ENCODE results near the gene OPRD1. TPM values are rescaled to one million over a fixed set of nuclear protein-coding genes. Genes with fewer than 3 reads are reported as not detected.
"Not testable (repeated sequence)": the region's sequence is repeated elsewhere in the genome, so short reads cannot be mapped to it uniquely, and the experiment has no call there.

The OPRD1 gene
- total RNA-seq, 1 donor, result not detected

GRCh38 chr1:28871631-28872401 lies 59.8 kb downstream of the OPRD1 start:
- H3K4me3 ChIP-seq (ENCODE audit: low read depth, low read length), result no peak overlapping the region
- TF ChIP-seq CTCF (IDR thresholded peaks at IDR 0.05; ENCODE audit: insufficient read depth, low read length), result no peak

GRCh38 chr1:28875134-28875533 lies 63.2 kb downstream of the OPRD1 start:
- DNase-seq (ENCODE audit: low read depth); H3K4me3 ChIP-seq (ENCODE audit: low read depth, low read length): not testable (repeated sequence)

More at GRCh38 chr1:28871631-28872401, 59.8 kb downstream of the OPRD1 start:
- DNase-seq (ENCODE audit: low read depth), result no peak

GRCh38 chr1:28877132-28877781 lies 65.3 kb downstream of the OPRD1 start:
- TF ChIP-seq CTCF (IDR thresholded peaks at IDR 0.05; ENCODE audit: insufficient read depth, low read length), result peak; percentile 88
- no peak overlapping the region for H3K4me3 ChIP-seq (ENCODE audit: low read depth, low read length)
- peak; percentile 77 for DNase-seq (ENCODE audit: low read depth)

- TF ChIP-seq CTCF (IDR thresholded peaks at IDR 0.05; ENCODE audit: insufficient read depth, low read length), result no peak
- DNase-seq (ENCODE audit: low read depth), result no peak
- H3K4me3 ChIP-seq (ENCODE audit: low read depth, low read length), result no peak overlapping the region
Observed at GRCh38 chr1:28878796-28879195, 66.8 kb downstream of the OPRD1 start.

GRCh38 chr1:28882009-28882628 lies 70.1 kb downstream of the OPRD1 start:
- H3K4me3 ChIP-seq (ENCODE audit: low read depth, low read length), result no peak overlapping the region
- DNase-seq (ENCODE audit: low read depth), result peak; percentile 89
- peak; percentile 93 for TF ChIP-seq CTCF (IDR thresholded peaks at IDR 0.05; ENCODE audit: insufficient read depth, low read length)

GRCh38 chr1:28883242-28883616 lies 71.3 kb downstream of the OPRD1 start:
- TF ChIP-seq CTCF (IDR thresholded peaks at IDR 0.05; ENCODE audit: insufficient read depth, low read length), result no peak
- DNase-seq (ENCODE audit: low read depth), result no peak
- H3K4me3 ChIP-seq (ENCODE audit: low read depth, low read length), result no peak overlapping the region

GRCh38 chr1:28885472-28885877 lies 73.5 kb downstream of the OPRD1 start:
- no peak for TF ChIP-seq CTCF (IDR thresholded peaks at IDR 0.05; ENCODE audit: insufficient read depth, low read length)
- DNase-seq (ENCODE audit: low read depth), result no peak
- no peak overlapping the region for H3K4me3 ChIP-seq (ENCODE audit: low read depth, low read length)
